K562 (cell line): ENCODE results near the gene SOX6. TPM values are rescaled to one million over a fixed set of nuclear protein-coding genes. Genes with fewer than 3 reads are reported as not detected.
A peak's percentile ranks its signal among the peaks of the same experiment; 100 is the strongest.

Experiments
- CBX3 ChIP-seq, 2 experiments: IDR thresholded peaks; 1 replicate in 1 of 2; 2 replicates in 1 of 2; pipeline ENCODE4 v1.6.1; 2012; ENCODE audit warnings: inconsistent platforms in 2 of 2, low read length in 2 of 2, borderline replicate concordance in 1 of 2, control low read depth in 1 of 2
- CEBPZ ChIP-seq: fragments of 150-350 bp; IDR thresholded peaks from 2 replicates; pipeline ENCODE4 v1.6.1; 2014; ENCODE audit warnings: low read depth, mild to moderate bottlenecking, low read length, borderline replicate concordance
- CREBBP ChIP-seq: IDR thresholded peaks from one replicate; pipeline ENCODE4 v1.6.1; 2012; ENCODE audit warnings: low read depth, mild to moderate bottlenecking, control low read depth, inconsistent platforms, low read length
- GTF3C2 ChIP-seq: IDR thresholded peaks from 3 replicates; pipeline ENCODE4 v1.6.1; 2011; ENCODE audit warnings: borderline replicate concordance, mild to moderate bottlenecking, moderate library complexity; ENCODE audit not compliant: insufficient read length; ENCODE audit errors: extremely low read depth
- MEIS2 ChIP-seq: fragments of 450-650 bp; IDR thresholded peaks from 2 replicates; pipeline ENCODE4 v1.6.1; 2014; ENCODE audit warnings: mild to moderate bottlenecking; ENCODE audit not compliant: partially characterized antibody
- MLLT1 ChIP-seq, 2 experiments: fragments of 450-650 bp; IDR thresholded peaks; 2 replicates each; pipeline ENCODE4 v1.6.1; 2016
- NCOA1 ChIP-seq: fragments of 450-650 bp; IDR thresholded peaks from 2 replicates; pipeline ENCODE4 v1.6.1; 2016; ENCODE audit warnings: low read depth
- PHF20 ChIP-seq: fragments of 450-650 bp; IDR thresholded peaks from 2 replicates; pipeline ENCODE4 v1.6.1; 2018; ENCODE audit not compliant: partially characterized antibody
- RCOR1 ChIP-seq, 2 experiments: IDR thresholded peaks; 2 replicates each; pipeline ENCODE4 v1.6.1; 2012; ENCODE audit warnings: low read depth in 2 of 2, low read length in 2 of 2, borderline replicate concordance in 1 of 2, improper control_type of control experiment in 1 of 2
- RFX1 ChIP-seq: fragments of 450-650 bp; IDR thresholded peaks from 2 replicates; pipeline ENCODE4 v1.6.1; 2016; ENCODE audit warnings: mild to moderate bottlenecking, moderate library complexity
- RHOXF2B ChIP-seq: fragments of 250-450 bp; sonication (Bioruptor Pico); conservative IDR thresholded peaks from 2 replicates; pipeline ENCODE4 v1.5.1; 2021
- SNRNP70 ChIP-seq: fragments of 200-400 bp; formaldehyde crosslinking; optimal IDR thresholded peaks from 2 replicates; pipeline ENCODE3; 2017; ENCODE audit warnings: low read depth, low read length
- SRSF1 ChIP-seq: fragments of 200-400 bp; formaldehyde crosslinking; IDR thresholded peaks from 2 replicates; pipeline ENCODE4 v1.6.1; 2017; ENCODE audit warnings: mild to moderate bottlenecking, low read depth, low read length, moderate library complexity
- TRIM25 ChIP-seq: fragments of 450-650 bp; IDR thresholded peaks from 2 replicates; pipeline ENCODE4 v1.7.0; 2016; ENCODE audit warnings: borderline replicate concordance
- ZNF253 ChIP-seq: fragments of 250-450 bp; sonication (Bioruptor Pico); conservative IDR thresholded peaks from 2 replicates; pipeline ENCODE4 v1.6.1; 2021; ENCODE audit warnings: mild to moderate bottlenecking
- ZNF280B ChIP-seq: fragments of 250-450 bp; sonication (Bioruptor Pico); IDR thresholded peaks from 2 replicates; pipeline ENCODE4 v1.5.1; 2021; ENCODE audit warnings: mild to moderate bottlenecking
- ZNF766 ChIP-seq: fragments of 200-800 bp; sonication (Bioruptor generic); conservative IDR thresholded peaks from 2 replicates; pipeline ENCODE4 v1.6.1; 2016; ENCODE audit warnings: missing genetic modification characterization, missing compliant biosample characterization
- polyA plus RNA-seq, 8 experiments: library from polyadenylated mRNA; depleted of rRNA in 4 of 8; stranded (reverse) in 5 of 8; unstranded in 3 of 8; fragments of >200 nt; fragmentation: Nextera tagmentation in 2 of 8; fragmentation: Illumina TruSeq in 1 of 8; extraction: Ambion mirVana in 2 of 8; extraction: Trizol in 1 of 8; gene quantifications; 2 replicates each; pipeline versions ENCODE4 v1.2.1 to v1.2.3, GENCODE V29; 2011 to 2014; ENCODE audit warnings: inconsistent platforms in 1 of 8, missing spikeins in 1 of 8
- total RNA-seq, 7 experiments: library from RNA; depleted of rRNA in 6 of 7; stranded (reverse); fragments of >200 nt in 6 of 7; fragmentation: Illumina TruSeq in 2 of 7; extraction: Trizol in 2 of 7; gene quantifications; 2 replicates each; pipeline versions ENCODE4 v1.2.1 to v1.2.3, GENCODE V29; 2011 to 2021; ENCODE audit warnings: low replicate concordance in 1 of 7

SOX6 gene
- total and polyA plus RNA-seq, 9 of the 15 experiments (the other 6 are each of a cell fraction or from before 2014, with no cell fraction given), result 0.89 to 8.7 (median 5.7) TPM

- TF ChIP-seq SNRNP70 (no peak), TRIM25 (no peak), PHF20 (no peak), RFX1 (0 out of 2 replicates have a peak, but pooled peaks have one; percentile 4), RHOXF2B (CRISPR knock-in tag) (no peak), MLLT1 (IDR thresholded peaks at IDR 0.05) (no peak), CREBBP (no peak), RCOR1 (IDR thresholded peaks at IDR 0.05; ENCODE audit: borderline replicate concordance in 1 of 2, low read depth in 2 of 2, low read length in 2 of 2) (0 out of 4 replicates have a peak, but pooled peaks of 1 of the 2 experiments have one; percentile 14), MEIS2 (peak; percentile 39), NCOA1 (no peak), SRSF1 (no peak), ZNF766 (CRISPR knock-in tag) (0 out of 2 replicates have a peak, but pooled peaks have one; percentile 33), ZNF253 (no peak), GTF3C2 (no peak), ZNF280B (CRISPR knock-in tag) (no peak), CEBPZ (no peak), CBX3 (IDR thresholded peaks at IDR 0.05; ENCODE audit: borderline replicate concordance in 1 of 2, low read length in 2 of 2) (peak in 1 of 2 experiments; percentile 28; a peak in 1 of 3 replicates)
These were observed 63.1 kb downstream of the SOX6 start (continued) for GRCh38 chr11:16293204-16293681.
